Glutamatergic neuron (in vitro differentiated cells): ENCODE measurements around the gene VAV2. TPM values are rescaled to one million over a fixed set of nuclear protein-coding genes. Genes with fewer than 3 reads are reported as not detected.
A peak's percentile ranks its signal among the peaks of the same experiment; 100 is the strongest.

Experiments
- DNase-seq: peaks from one replicate; pipeline ENCODE4 v3.0.0; 2022
- H3K27ac Mint-ChIP-seq: one replicate; pipeline ENCODE4 v1.8.0; 2020; ENCODE audit warnings: mild to moderate bottlenecking, mixed read lengths, inconsistent platforms; ENCODE audit not compliant: unreplicated experiment
- H3K27me3 Mint-ChIP-seq: one replicate; pipeline ENCODE4 v1.8.0; 2020; ENCODE audit warnings: mild to moderate bottlenecking, moderate library complexity, mixed read lengths, inconsistent platforms; ENCODE audit not compliant: unreplicated experiment
- H3K36me3 Mint-ChIP-seq: one replicate; pipeline ENCODE4 v1.8.0; 2020; ENCODE audit warnings: mild to moderate bottlenecking, mixed read lengths, inconsistent platforms; ENCODE audit not compliant: unreplicated experiment
- H3K4me1 Mint-ChIP-seq: one replicate; pipeline ENCODE4 v1.8.0; 2020; ENCODE audit warnings: mild to moderate bottlenecking, low read depth, mixed read lengths, inconsistent platforms; ENCODE audit not compliant: unreplicated experiment
- H3K4me3 Mint-ChIP-seq: one replicate; pipeline ENCODE4 v1.8.0; 2020; ENCODE audit warnings: mild to moderate bottlenecking, mixed read lengths, inconsistent platforms; ENCODE audit not compliant: unreplicated experiment
- H3K9me3 Mint-ChIP-seq: one replicate; pipeline ENCODE4 v1.8.0; 2020; ENCODE audit warnings: mild to moderate bottlenecking, moderate library complexity, mixed read lengths, inconsistent platforms; ENCODE audit not compliant: unreplicated experiment
- CTCF ChIP-seq: fragments of 200-600 bp; sonication (generic); IDR thresholded peaks from one replicate; pipeline ENCODE4 v1.5.0; 2021; ENCODE audit not compliant: partially characterized antibody, unreplicated experiment
- total RNA-seq: library from RNA; stranded (reverse); fragmentation: NEBNext Ultra II Directional; extraction: Animal tissue kit (Norgen Biotek cat#: 25700); gene quantifications from one replicate; pipeline ENCODE4 v1.2.1, GENCODE V29; 2021; ENCODE audit not compliant: unreplicated experiment

Gene VAV2
- total RNA-seq, 1 donor from 2014 or later, result 270 TPM

- Mint-ChIP-seq H3K36me3 (no peaks in the 10 kb centered on the region), H3K4me3 (peak overlapping the region; percentile 59), H3K9me3 (peaks cover 30% of the 10 kb centered on the region), H3K27ac (peak overlapping the region; percentile 43), H3K27me3 (peaks cover 16% of the 10 kb centered on the region), H3K4me1 (peaks cover 52% of the 10 kb centered on the region)
- DNase-seq, result no peak
- no peak for TF ChIP-seq CTCF
These were observed 46.0 kb downstream of the VAV2 start for GRCh38 chr9:133945977-133946753.

- H3K36me3 Mint-ChIP-seq, result no peaks in the 10 kb centered on the region
- no peak for DNase-seq
- H3K9me3 Mint-ChIP-seq, result peaks cover 28% of the 10 kb centered on the region
- no peak for TF ChIP-seq CTCF
- peaks cover 18% of the 10 kb centered on the region for H3K27me3 Mint-ChIP-seq
- H3K4me1 Mint-ChIP-seq, result peaks cover 51% of the 10 kb centered on the region
- H3K27ac Mint-ChIP-seq, result peak overlapping the region; percentile 48
- H3K4me3 Mint-ChIP-seq, result peak overlapping the region; percentile 59
These were observed 46.7 kb downstream of the VAV2 start for GRCh38 chr9:133945314-133945975.

- peaks cover 22% of the 10 kb centered on the region for H3K27me3 Mint-ChIP-seq
- TF ChIP-seq CTCF, result no peak
- no peak overlapping the region for H3K27ac Mint-ChIP-seq
- H3K4me1 Mint-ChIP-seq, result peaks cover 56% of the 10 kb centered on the region
- peaks cover 28% of the 10 kb centered on the region for H3K9me3 Mint-ChIP-seq
- DNase-seq, result no peak
- H3K4me3 Mint-ChIP-seq, result no peak overlapping the region
- H3K36me3 Mint-ChIP-seq, result no peaks in the 10 kb centered on the region
These were observed 47.4 kb downstream of the VAV2 start for GRCh38 chr9:133944746-133945135.

GRCh38 chr9:133943781-133944745 lies 48.1 kb downstream of the VAV2 start:
- Mint-ChIP-seq H3K4me1 (peaks cover 55% of the 10 kb centered on the region), H3K36me3 (no peaks in the 10 kb centered on the region), H3K4me3 (no peak overlapping the region), H3K27ac (peak overlapping the region; percentile 43), H3K9me3 (peaks cover 27% of the 10 kb centered on the region), H3K27me3 (peaks cover 22% of the 10 kb centered on the region)
- DNase-seq, result no peak
- no peak for TF ChIP-seq CTCF
